Stimulated activated CD8-positive, alpha-beta memory T cell treated with anti-CD3 and anti-CD28 coated beads, Interleukin-12 subunit alpha, Interleukin-12 subunit beta, amount 100 ng/mL, for 1 hour (primary cell): Measurements from ENCODE around the gene PDGFD.

ENCODE experiments used
- DNase-seq: peaks from one replicate; pipeline ENCODE4 v3.0.0-alpha.2; 2020; ENCODE audit warnings: low read depth

The PDGFD gene

DNA sequence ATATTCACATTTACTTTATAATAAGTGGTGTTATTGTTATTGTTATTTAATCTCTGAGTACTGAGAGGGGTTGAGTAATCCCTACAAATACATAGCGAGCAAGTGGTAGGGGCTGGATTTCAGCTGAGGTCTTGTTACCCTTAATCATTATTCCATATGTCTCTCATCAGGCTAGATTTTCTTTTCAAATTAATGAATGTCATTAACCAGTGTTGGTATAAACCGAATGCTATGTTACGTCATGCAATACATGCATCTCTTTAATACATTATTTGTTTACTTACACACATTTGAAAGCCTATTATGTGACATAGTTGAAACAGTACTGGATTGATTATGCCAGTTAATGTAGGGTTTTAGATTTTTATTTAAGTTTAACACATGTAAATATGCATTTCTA is 18.9 kb downstream of the PDGFD start:
- DNase-seq = no peak

GRCh38 chr11:104142698-104143097 is 21.2 kb downstream of the PDGFD start:
- DNase-seq = no peak

GRCh38 chr11:104136861-104137260 is 27.1 kb downstream of the PDGFD start:
- no peak for DNase-seq

- no peak for DNase-seq
These were observed 29.2 kb downstream of the PDGFD start for GRCh38 chr11:104134745-104135144.

DNA sequence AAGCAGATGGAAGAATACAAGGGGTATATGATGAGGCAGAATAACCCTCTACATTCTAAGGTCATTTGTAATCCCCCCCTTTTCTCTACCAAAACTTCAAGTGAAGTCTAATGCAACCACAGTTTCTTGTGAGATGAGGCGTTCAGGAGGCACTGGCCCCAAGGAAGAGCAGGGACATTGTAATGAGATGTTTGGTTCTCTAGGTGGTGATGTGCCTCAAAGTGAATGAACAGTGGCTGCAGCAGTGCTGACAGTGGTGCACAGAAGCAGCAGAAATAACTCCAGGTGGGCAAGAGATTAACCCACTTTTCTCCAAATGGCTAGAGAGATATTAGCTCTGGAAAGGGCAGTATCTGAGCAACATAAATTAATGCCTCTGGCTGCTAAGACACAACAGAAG is 33.8 kb downstream of the PDGFD start:
- no peak for DNase-seq

DNA sequence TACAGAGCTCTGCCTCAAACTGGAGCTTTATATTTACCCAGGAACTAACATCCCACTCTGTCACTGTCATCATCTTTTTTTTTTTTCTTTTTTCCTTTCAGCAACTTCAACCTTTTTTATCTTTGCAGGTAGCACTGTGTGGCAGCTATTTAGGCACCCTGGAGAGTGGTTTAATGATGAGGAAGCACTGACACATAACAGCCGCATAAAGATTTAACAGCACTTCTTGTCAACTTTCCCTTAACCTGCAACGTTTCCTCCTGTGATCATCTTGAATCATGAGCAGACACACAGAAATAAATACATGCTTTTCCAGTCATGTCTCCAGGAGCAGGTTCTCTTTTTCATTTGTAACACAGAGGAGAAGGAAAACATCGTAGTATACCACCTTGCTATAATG is 34.8 kb downstream of the PDGFD start:
- DNase-seq = no peak

GRCh38 chr11:104127828-104128227 is 36.1 kb downstream of the PDGFD start:
- no peak for DNase-seq

- no peak for DNase-seq
These were observed 37.5 kb downstream of the PDGFD start for GRCh38 chr11:104126464-104126863.

DNA sequence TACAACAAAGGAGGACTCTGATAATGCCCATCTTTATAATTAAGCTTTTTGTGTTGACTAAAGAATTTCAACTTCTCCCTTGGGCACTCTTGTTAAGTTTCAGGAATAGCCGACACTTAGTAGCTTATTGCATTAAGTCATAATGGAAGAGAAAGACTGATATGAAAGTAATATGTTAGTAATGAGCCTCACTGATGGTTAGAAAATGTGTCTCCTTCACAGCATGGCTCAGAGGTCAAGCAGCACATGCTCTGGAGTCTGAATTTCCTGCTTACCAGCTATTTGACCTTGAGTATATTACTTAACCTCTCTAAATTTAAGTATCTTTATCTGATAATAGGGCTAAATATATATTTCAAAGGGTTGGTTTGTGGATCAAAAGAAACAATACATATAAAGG is 39.0 kb downstream of the PDGFD start:
- no peak for DNase-seq

DNA sequence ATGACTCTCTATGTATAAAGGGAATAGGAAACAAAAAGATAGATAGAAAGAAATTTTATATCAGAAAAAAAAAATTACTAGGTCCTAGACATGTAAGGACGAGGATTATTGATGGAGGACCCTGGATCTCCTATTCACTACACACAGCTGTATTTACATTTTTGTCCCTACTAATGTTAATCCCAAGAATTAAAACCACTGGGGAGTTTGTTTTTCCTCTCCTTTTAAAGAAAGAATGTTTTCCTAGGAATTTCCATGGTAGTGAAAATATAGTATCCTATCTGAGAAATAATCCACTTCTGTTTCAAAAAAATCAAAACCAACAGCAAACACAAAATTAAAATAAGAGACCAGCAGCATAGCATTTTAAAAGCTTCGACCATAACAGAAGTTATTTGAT is 41.1 kb downstream of the PDGFD start:
- no peak for DNase-seq

DNA sequence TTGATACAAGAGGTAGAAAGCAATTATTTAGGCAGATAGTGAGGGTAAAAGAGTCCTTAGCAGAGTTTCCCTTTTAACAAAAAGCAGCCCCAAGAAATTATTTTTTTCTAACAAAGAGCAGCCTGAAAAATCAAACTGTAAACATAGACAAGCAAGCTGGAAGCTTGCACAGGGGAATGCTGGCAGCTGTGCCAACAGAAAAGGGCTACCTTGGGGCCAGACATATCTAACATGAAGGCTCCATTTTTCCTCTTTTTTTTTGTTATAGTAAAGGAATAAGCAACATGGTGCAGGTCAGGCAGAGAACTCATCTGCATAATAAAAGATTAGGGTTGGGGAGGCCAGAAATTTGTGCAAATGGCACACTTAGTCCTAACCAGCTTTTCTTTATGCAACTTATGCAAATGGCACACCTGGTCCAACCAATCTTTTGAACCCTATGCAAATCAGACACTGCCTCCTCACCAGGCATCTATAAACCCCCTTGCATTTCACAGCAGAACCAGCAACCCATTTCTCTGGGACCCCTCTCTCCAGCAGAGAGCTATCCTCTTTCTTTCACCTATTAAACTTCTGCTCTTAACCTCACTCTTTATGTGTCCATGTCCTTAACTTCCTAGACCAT is 41.8 kb downstream of the PDGFD start:
- no peak for DNase-seq

DNA sequence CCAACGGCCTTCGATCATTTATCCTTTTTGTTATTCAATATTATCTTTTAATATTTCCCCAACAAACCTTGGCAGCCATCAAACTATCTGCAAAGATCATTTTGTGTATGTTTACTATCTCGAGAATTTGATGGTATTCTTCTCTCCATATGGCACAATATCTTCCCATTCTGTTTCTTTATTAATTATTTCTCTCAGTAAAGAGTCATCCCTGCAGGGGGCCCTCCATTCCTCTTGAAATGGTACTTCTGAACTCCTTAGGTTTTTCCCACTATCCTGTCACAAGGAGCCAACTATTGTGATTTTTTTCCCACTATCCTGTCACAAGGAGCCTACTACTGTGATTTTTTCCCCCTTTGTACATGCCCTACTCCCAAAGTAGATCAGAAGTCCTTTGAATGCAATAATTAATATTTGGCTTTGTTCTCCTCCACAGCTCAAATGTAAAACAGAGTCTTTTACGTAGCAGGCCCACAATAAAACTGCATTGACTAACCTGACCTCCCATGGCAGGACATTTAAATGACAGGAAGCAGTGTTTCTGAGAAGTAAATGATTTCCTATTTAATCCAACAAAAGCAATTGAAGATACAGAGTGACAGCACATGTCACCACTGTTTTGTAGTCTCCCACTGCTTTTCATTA is 43.3 kb downstream of the PDGFD start:
- DNase-seq = no peak

GRCh38 chr11:104118105-104118744 is 45.7 kb downstream of the PDGFD start:
- no peak for DNase-seq

- no peak for DNase-seq
These were observed 50.4 kb downstream of the PDGFD start for GRCh38 chr11:104113541-104113940.

DNA sequence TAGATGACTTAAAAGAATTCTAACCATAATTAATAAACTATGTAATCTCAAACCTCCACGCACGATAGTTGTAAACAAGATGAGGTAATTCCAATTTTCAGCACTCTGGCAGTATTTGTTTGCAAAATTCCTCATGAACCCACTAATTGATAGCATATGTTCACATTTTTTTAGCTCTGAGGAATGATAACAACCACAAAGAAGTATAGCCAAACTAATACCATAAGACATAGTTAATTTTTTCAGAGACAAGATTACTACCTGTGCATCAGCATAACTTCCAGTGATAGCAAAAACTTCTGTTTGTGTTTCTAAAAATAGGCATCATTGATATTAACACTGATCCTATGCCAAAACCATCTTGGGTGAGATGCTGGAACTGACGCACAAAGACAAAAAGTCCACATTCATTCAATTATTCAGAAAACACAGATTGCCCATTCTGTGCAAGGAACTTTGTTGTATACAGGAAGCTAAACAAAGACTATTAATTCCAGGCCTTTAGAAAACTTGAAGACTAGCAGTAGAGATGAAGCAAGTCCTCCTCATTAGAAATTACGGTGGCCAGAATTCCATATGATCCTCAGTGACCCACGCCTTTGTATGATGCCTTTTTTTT is 57.7 kb downstream of the PDGFD start:
- DNase-seq = no peak

DNA sequence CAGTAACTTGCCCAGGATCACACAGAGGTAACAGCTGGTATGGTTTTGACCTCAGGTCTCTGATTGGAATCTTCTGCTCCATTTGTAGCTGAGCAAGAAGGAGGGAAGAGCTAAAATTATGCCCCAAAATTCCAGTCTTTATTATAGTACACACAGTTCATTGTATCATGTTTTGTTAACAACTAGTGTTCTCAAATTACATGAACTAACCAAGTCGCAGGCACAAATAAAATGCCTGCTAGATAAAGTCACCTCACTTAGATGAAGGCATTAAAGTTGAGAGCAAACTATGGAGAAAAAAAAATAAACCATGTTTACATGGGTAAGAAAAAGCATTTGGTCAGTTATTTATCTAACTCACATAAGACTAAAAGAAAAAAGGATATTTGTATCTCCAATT is 58.8 kb downstream of the PDGFD start:
- DNase-seq = no peak

DNA sequence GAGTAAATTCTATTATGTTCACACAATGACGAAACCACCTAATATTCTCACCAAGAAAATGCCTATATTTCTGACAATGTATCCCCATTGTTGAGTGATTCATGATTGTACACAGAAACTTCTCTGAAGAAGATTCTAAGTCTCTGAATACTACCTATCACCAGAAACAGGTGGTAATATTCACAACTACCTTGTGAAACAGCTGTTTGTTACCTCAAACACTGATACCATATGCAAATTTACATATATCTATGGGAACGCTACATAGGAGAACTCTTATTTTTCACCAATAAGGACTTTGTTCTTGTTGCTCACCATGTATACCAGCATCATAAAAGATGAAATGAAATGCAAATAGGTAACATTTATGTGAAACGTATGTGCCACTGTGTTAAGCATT is 59.3 kb downstream of the PDGFD start:
- DNase-seq = no peak

GRCh38 chr11:104104201-104104600 is 59.7 kb downstream of the PDGFD start:
- DNase-seq = no peak

GRCh38 chr11:104098555-104098954 is 65.4 kb downstream of the PDGFD start:
- no peak for DNase-seq

DNA sequence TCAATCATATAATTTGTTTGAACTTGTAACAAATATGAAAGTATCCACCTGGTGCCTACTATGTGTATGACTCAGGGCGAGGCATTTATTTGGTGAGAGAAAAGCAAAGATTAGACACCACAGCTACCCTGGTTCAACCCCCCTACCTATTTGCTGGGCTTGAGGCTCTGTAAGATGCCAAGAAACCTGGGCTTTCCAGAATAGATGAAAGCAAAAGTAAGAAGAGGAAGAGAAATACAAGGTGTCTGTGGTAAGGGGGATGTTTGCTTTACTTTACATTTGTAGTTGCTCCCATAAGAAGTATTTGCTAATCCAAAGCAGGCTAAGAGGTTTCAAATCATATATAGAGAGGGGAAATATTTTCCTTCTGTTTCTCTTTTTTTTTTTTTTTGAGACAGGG is 65.8 kb downstream of the PDGFD start:
- no peak for DNase-seq

DNA sequence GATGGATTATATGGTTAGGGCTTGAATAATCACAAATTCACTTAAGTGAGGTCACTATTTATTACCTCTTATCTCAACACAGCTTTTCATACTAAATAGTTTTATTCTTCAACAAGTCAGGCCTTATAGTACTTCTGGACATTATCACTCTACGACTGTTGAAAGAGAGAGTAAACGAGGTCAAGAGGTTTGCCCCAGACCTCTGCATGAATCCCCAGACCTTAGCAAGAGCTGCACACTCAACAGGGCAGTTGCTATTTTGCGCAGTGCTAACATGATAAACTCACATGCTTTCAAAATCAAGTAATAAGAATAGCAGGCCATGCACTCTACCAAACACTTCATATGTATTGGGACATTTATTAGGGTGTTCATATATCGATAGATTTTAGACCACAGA is 67.0 kb downstream of the PDGFD start:
- no peak for DNase-seq

- no peak for DNase-seq
These were observed 68.2 kb downstream of the PDGFD start for GRCh38 chr11:104095791-104096190.

DNA sequence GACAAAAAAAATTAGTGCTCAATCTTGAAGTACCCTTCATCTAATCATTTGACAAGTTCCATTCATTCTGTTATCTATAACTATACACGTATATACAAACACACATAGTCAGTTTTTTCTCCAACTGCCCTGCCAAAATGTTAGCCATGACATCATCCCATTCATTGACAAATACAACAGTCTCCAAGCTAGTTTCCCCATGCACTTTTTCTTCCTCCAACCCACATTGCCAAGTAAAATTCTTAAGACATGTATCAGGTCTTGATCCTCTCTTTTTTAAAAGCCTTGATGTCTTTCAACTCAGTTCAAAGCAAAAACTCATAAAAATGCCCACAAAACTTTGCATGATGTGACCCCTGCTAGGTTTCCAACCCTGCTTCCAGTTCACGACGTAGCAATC is 69.4 kb downstream of the PDGFD start:
- no peak for DNase-seq
